D721Med (cell line): ENCODE results near the gene NCCRP1.
A peak's percentile ranks its signal among the peaks of the same experiment; 100 is the strongest.

Experiments
- DNase-seq: peaks from one replicate; pipeline ENCODE4 v3.0.0; 2011; ENCODE audit warnings: low spot score; ENCODE audit not compliant: insufficient read length
- FAIRE-seq: peaks from 2 replicates; lab custom pipeline; 2011; peaks lifted over from hg19 to GRCh38; lab: Jason Lieb, UNC
- TF ChIP-seq, protein P1 (sequence below): IDR thresholded peaks from 2 replicates; pipeline ENCODE4 v1.5.1; 2012; ENCODE audit warnings: mild to moderate bottlenecking, control low read depth; ENCODE audit not compliant: insufficient read depth; ENCODE audit errors: missing control alignments

NCCRP1 gene

DNA sequence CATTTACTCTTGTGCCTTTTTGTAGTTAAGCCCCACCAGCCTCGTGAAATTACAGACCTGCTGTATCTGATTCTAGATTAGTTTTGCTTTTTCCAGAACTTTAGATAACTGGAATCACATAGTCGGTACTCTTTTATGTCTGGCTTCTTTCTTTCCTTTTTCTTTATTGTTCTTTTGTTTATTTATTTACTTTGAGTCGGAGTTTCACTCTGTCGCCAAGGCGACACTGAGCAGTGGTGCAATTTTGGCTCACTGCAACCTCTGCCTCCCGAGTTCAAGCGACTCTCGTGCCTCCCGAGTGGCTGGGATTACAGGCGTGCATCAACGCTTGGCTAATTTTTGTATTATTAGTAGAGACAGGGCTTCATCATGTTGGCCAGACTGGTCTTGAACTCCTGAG is 6.0 kb upstream of the NCCRP1 start:
- DNase-seq: no peak
- no peak for FAIRE-seq

DNA sequence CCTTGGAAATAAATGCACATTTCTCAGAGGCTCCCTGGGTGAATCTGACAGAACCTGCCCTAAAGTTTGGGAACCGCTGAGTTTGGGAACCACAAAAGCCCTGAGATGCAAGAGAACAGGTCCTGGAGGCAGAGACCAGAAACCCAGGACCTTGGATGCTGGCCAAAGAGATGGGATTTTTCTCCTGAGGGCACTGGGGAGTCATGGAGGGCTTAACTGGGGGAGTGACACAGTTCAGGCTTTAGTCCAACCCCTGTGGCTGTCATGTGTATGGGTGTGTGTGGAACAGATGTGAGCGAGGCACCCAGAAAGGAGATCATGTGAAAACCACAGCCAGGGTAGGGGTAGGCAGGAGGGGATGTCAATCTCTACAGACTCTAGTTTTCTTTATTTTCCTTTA is 3.9 kb upstream of the NCCRP1 start:
- TF ChIP-seq, protein P1, sequence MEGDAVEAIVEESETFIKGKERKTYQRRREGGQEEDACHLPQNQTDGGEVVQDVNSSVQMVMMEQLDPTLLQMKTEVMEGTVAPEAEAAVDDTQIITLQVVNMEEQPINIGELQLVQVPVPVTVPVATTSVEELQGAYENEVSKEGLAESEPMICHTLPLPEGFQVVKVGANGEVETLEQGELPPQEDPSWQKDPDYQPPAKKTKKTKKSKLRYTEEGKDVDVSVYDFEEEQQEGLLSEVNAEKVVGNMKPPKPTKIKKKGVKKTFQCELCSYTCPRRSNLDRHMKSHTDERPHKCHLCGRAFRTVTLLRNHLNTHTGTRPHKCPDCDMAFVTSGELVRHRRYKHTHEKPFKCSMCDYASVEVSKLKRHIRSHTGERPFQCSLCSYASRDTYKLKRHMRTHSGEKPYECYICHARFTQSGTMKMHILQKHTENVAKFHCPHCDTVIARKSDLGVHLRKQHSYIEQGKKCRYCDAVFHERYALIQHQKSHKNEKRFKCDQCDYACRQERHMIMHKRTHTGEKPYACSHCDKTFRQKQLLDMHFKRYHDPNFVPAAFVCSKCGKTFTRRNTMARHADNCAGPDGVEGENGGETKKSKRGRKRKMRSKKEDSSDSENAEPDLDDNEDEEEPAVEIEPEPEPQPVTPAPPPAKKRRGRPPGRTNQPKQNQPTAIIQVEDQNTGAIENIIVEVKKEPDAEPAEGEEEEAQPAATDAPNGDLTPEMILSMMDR: no peak
- DNase-seq (no peak), FAIRE-seq (no peak)

More for the DNA sequence above, 6.0 kb upstream of the NCCRP1 start:
- TF ChIP-seq, protein P1: no peak

DNA sequence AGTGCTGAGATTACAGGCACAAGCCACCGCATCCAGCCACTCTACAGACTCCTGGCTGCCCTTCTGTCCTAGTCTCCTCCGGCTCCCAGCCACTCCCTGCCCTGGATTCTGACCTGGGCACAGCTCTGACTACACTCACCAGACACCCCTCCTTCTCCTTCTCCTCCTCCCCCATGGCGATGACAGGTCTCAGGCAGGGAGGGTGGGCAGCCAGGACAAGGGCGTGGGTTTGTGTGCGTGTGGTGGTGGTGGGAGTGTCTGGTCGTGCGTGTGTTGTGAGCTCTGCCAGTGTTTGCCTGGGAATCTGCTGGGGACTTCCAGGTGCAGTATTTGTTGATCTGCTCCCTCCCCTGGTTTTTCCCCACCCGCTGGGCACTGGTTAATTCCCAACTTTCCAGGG is 3.0 kb upstream of the NCCRP1 start:
- FAIRE-seq (no peak), DNase-seq (no peak)
- TF ChIP-seq, protein P1: no peak

DNA sequence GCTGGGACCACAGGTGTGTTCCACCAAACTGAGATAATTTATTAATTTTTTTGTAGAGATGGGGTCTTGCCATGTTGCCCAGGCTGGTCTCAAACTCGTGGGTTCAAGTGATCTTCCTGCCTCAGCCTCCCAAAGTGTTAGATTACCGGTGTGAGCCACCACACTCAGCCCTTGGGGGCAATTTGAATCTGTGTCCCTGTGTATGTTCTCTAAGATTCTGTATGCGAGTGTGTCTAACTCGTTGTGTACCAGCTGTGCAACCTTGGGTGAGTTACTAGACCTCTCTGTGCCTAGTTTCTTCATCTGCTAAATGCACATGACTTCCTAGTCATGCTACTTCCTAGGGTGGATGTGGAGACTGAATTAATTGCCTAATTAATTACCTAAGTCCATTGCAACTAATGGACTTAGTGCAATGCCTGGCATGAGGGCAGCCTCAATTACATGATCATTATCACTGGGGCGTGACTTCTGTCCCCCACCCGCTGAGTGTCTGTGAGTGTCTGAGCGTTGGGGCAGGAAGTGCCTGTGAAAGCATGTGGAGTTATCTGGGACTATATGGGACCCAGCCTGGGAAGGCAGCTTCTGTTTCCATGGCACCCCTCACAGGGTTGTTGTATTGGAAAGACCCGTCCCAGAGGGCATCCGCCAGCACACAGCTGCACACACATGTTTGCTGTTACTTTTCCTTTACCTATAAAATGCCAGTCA is 1.8 kb upstream of the NCCRP1 start:
- DNase-seq: no peak
- TF ChIP-seq, protein P1: no peak
- FAIRE-seq: no peak

DNA sequence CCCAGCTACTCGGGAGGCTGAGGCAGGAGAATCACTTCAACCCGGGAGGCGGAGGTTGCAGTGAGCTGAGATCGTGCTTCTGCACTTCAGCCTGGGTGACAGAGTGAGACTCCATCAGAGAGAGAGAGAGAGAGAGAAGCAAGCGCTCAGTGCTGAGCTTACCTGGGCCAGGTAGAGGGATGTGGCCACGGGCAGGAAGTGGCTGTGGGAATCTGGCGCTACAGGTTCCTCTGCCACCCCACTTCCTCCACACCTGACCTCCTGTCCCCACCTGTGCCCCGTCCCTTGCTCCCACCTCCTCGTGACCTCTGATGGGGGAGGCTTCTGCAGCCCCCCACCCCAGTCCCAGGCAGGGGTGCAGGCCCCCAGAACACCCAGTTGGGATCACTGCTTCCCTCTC is 1.0 kb upstream of the NCCRP1 start:
- TF ChIP-seq, protein P1: no peak
- DNase-seq (no peak), FAIRE-seq (no peak)

DNA sequence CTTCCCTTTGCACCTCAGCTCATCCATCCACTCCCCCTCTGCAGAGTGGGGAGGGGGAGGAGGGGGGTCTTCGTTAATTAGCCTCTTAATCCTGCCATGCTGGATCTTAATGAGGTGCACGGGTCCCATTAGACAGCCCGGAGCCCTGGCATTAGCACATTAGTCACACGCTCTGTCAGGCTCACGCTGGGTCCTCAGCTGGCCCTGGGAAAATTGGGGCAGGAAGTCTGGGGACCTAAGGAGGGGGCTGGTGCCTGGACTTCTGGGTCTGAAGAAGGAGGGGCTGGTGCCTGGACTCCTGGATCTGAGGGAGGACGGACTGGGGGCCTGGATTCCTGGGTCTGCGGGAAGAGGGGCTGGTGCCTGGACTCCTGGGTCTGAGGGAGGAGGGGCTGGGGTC is 444 bp upstream of the NCCRP1 start:
- FAIRE-seq: no peak
- TF ChIP-seq, protein P1: no peak
- DNase-seq: no peak

DNA sequence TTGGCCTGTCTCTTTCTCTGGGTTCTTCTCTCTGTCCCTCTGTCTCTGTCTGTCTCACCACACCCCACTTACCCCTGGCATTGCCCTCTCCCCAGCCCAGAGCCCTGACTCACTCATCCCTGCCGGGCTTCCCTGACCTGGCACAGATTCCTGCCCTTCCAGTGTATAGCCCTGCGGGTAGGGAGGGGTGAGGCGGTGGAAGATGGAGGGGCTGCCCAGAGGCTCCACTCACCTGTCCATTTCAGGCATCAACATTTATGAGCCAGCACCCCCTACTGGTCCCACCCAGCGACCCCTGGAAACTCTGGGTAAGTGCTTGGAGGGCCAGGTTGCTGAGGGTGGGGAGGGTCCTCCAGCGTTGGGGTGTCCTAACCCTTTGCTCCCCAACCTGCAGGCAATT is 1.0 kb downstream of the NCCRP1 start:
- DNase-seq: no peak
- TF ChIP-seq, protein P1: peak; percentile 6
- no peak for FAIRE-seq
